ENCODE data around the gene GRM6.

Gene GRM6

DNA sequence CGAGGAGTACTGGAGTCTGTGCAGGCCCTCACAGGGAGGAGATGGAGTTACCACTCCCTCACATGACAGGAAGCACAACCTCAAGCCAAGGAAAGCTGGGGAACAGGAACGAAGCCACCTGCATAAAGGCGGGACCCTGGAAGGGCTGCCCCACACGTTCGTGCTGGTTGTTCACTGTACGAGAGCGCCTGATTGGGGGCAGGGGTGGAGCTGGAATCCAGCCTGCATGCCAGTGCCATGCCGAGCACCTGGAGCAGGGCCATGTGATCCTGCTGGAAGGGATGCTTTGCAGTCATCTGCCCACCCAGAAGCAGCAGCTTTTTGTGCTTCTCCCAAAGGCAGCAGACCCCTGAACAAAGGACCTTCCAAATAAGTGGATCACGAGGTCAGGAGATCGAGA lies 11.4 kb downstream of the GRM6 start:
- H3K4me1 ChIP-seq (ENCODE audit: control insufficient read depth, insufficient read depth, low read length) = no peaks in the 10 kb centered on the region
- H3K9ac ChIP-seq (ENCODE audit: low read depth, low read length) = no peak overlapping the region
- peaks cover 88% of the 10 kb centered on the region for H3K9me3 ChIP-seq (ENCODE audit: control insufficient read depth, insufficient read depth, low read length)
- H3K27me3 ChIP-seq (ENCODE audit: control insufficient read depth, insufficient read depth, low read length) = no peaks in the 10 kb centered on the region
- no peak overlapping the region; the same call in 1 of the 2 replicates for H3K4me3 ChIP-seq (ENCODE audit: low read depth, low read length)
- H3K36me3 ChIP-seq (ENCODE audit: control insufficient read depth, insufficient read depth, low read length) = no peaks in the 10 kb centered on the region
- H3K27ac ChIP-seq (ENCODE audit: low read depth, low read length) = no peak overlapping the region

DNA sequence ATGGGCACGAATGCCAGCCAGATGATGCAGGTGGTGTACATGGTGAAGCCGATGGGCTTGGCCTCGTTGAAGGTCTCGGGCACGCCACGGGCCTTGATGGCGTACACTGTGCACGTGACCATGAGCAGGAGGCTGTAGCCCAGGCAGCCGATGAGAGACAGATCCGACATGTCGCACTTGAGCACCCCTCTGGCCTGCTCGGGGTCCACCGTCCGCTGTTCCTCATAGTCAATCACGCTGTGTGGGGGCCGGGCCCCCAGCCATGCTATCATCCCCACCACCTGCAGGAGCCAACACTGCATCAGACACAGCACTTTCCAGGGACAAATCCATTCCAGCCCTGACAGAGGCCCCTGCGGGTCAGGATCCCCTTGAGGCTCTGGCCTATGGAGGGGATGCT lies 12.2 kb downstream of the GRM6 start:
- Histone ChIP-seq H3K4me1 (ENCODE audit: control insufficient read depth, insufficient read depth, low read length) (no peaks in the 10 kb centered on the region), H3K27me3 (ENCODE audit: control insufficient read depth, insufficient read depth, low read length) (no peaks in the 10 kb centered on the region), H3K9me3 (ENCODE audit: control insufficient read depth, insufficient read depth, low read length) (peaks cover 88% of the 10 kb centered on the region), H3K9ac (ENCODE audit: low read depth, low read length) (no peak overlapping the region), H3K27ac (ENCODE audit: low read depth, low read length) (no peak overlapping the region), H3K4me3 (ENCODE audit: low read depth, low read length) (no peak overlapping the region), H3K36me3 (ENCODE audit: control insufficient read depth, insufficient read depth, low read length) (no peaks in the 10 kb centered on the region)

DNA sequence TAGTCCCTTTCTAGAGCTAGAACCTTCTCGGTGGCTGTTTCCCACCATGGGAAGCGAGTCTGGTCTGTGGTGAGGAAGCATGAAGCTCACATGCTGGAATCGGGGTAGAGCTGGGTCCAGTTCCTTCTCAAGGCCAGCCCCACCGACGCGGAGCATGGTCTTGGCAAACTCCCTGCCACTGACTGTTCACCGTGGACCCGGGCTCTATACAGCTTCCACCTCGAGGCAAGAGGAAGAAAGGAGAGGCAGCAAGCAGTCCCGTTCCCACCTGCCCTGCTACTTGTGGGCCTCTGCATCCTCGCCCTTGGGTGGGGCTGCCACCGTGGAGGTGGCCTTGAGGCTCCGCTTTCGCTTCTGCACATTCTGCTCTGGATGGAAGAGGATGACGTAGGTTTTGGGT lies 13.7 kb downstream of the GRM6 start:
- Histone ChIP-seq H3K4me3 (ENCODE audit: low read depth, low read length) (0 out of 2 replicates have a peak overlapping the region, but pooled peaks have one; percentile 8), H3K27me3 (ENCODE audit: control insufficient read depth, insufficient read depth, low read length) (no peaks in the 10 kb centered on the region), H3K9ac (ENCODE audit: low read depth, low read length) (no peak overlapping the region), H3K27ac (ENCODE audit: low read depth, low read length) (no peak overlapping the region), H3K4me1 (ENCODE audit: control insufficient read depth, insufficient read depth, low read length) (no peaks in the 10 kb centered on the region), H3K9me3 (ENCODE audit: control insufficient read depth, insufficient read depth, low read length) (peaks cover 90% of the 10 kb centered on the region), H3K36me3 (ENCODE audit: control insufficient read depth, insufficient read depth, low read length) (no peaks in the 10 kb centered on the region)

DNA sequence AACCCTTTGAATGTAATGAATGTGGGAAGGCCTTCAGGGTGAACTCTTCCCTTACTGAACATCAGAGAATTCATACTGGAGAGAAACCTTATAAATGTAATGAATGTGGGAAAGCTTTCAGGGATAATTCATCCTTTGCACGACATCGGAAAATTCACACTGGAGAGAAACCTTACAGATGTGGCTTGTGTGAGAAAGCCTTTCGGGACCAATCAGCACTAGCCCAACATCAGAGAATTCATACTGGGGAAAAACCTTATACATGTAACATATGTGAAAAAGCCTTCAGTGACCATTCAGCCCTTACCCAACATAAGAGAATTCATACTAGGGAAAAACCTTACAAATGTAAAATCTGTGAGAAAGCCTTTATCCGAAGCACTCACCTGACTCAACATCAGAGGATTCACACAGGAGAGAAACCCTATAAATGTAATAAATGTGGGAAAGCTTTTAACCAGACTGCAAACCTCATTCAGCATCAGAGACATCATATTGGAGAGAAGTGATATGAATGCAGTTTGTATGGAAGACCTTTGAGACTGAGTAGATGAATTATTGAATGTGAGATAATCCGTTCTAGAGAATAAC lies 29.6 kb downstream of the GRM6 start:
- H3K36me3 ChIP-seq (ENCODE audit: control insufficient read depth, insufficient read depth, low read length) = peaks cover 3% of the 10 kb centered on the region; the same call in 1 of the 2 replicates
- no peak overlapping the region for H3K4me3 ChIP-seq (ENCODE audit: low read depth, low read length)
- H3K27ac ChIP-seq (ENCODE audit: low read depth, low read length) = no peak overlapping the region
- H3K27me3 ChIP-seq (ENCODE audit: control insufficient read depth, insufficient read depth, low read length) = no peaks in the 10 kb centered on the region
- peaks cover 89% of the 10 kb centered on the region for H3K9me3 ChIP-seq (ENCODE audit: control insufficient read depth, insufficient read depth, low read length)
- H3K9ac ChIP-seq (ENCODE audit: low read depth, low read length) = no peak overlapping the region
- H3K4me1 ChIP-seq (ENCODE audit: control insufficient read depth, insufficient read depth, low read length) = no peaks in the 10 kb centered on the region

DNA sequence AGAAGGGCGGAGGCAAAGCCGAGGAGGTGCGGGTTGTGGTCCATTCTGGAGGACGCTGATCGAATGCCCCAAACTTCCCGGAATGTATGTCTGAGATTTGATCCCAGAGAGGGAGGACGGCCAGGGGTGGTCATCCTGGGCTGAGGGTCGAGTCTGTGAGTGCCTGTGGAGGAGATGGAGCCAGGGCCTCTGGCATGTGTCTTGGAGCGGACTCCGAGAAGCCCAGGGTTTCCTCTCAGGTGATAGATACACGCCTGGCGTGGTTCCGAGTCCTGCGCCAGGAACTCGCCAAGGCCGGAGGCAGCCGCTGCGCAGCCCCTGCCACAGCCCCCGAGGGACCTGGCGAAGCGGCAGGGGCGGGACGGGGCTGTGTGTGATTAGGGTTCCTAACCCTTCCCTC lies 53.8 kb downstream of the GRM6 start:
- H3K36me3 ChIP-seq (ENCODE audit: control insufficient read depth, insufficient read depth, low read length) = no peaks in the 10 kb centered on the region
- H3K27ac ChIP-seq (ENCODE audit: low read depth, low read length) = no peak overlapping the region
- peak overlapping the region; percentile 64 for H3K4me3 ChIP-seq (ENCODE audit: low read depth, low read length)
- peaks cover 7% of the 10 kb centered on the region; the same call in 1 of the 2 replicates for H3K27me3 ChIP-seq (ENCODE audit: control insufficient read depth, insufficient read depth, low read length)
- no peaks in the 10 kb centered on the region for H3K4me1 ChIP-seq (ENCODE audit: control insufficient read depth, insufficient read depth, low read length)
- H3K9me3 ChIP-seq (ENCODE audit: control insufficient read depth, insufficient read depth, low read length) = peaks cover 87% of the 10 kb centered on the region
- H3K9ac ChIP-seq (ENCODE audit: low read depth, low read length) = no peak overlapping the region

DNA sequence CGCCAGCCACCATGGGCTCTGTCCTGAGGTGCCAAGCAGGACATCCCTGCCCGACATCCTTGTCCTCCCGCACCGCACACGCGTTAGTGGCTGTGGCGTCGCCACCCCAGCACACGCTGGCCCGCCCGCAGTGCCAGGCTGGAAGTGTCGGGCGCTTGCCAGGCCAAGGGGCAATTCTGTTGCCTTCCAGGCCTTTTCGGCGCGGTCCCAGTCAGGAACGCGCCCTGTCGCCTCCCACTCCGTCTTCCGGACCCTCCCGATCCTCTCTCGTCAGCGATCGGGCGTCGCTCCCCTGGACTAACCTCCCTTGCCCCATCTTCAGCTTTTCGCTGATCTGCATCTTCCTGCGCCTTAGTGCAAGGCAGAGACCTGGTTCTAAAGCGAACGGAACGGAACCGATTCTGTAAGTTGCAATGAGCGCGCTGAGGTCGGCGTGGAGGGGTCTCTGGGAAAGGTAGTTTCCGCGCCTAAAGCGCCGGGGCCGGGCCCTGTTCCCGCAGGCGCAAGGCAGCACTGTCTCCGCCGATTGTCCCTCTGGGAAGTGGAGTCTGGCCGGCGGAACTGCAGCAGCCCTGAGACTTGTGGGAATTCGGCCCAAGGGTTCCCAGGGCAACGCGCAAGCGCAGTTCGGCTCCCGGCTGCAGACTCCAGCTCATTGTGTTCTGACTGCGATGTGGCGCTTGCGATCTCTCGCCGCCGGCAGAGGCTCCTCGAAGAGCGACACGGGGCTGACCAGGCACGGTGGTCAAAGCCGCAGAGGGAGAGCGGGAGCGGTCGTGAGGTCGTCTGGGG lies 54.4 kb downstream of the GRM6 start, which contains the start of gene ZNF454:
ZNF454 (plus strand) TSS at position 630 of the 792 bp plus-strand sequence. CDS start 1,594 bp downstream, outside the sequence.
- H3K9me3 ChIP-seq (ENCODE audit: control insufficient read depth, insufficient read depth, low read length) = peaks cover 87% of the 10 kb centered on the region
- 0 out of 2 replicates have a peak within 1 kb of the TSS, but pooled peaks have one; percentile 26 for H3K9ac ChIP-seq (ENCODE audit: low read depth, low read length)
- H3K27me3 ChIP-seq (ENCODE audit: control insufficient read depth, insufficient read depth, low read length) = peaks cover 7% of the 10 kb centered on the region; the same call in 1 of the 2 replicates
- H3K4me1 ChIP-seq (ENCODE audit: control insufficient read depth, insufficient read depth, low read length) = no peaks in the 10 kb centered on the region
- peak within 1 kb of the TSS; percentile 64 for H3K4me3 ChIP-seq (ENCODE audit: low read depth, low read length)
- H3K36me3 ChIP-seq (ENCODE audit: control insufficient read depth, insufficient read depth, low read length) = no peaks in the 10 kb centered on the region
- no peak within 1 kb of the TSS for H3K27ac ChIP-seq (ENCODE audit: low read depth, low read length)

DNA sequence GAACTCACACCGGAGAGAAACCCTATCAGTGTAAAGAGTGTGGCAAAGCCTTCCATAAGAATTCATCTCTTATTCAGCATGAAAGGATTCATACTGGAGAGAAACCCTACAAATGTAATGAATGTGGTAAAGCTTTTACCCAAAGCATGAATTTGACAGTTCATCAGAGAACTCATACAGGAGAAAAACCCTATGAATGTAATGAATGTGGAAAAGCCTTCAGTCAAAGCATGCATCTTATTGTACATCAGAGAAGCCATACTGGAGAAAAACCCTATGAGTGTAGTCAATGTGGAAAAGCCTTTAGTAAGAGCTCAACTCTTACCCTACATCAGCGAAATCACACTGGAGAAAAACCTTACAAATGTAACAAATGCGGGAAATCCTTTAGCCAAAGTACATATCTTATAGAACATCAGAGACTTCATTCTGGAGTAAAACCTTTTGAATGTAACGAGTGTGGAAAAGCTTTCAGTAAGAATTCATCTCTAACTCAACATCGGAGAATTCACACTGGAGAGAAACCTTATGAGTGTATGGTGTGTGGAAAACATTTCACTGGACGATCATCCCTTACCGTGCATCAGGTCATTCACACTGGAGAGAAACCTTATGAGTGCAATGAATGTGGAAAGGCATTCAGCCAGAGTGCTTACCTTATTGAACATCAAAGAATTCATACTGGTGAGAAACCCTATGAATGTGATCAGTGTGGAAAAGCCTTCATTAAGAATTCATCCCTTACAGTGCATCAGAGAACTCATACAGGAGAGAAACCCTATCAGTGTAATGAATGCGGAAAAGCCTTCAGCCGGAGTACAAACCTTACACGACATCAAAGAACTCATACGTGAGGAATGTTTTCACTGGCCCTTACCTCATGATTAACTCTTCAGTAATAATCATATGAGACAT lies 63.0 kb downstream of the GRM6 start:
- H3K9ac ChIP-seq (ENCODE audit: low read depth, low read length) = no peak overlapping the region
- peaks cover 95% of the 10 kb centered on the region for H3K9me3 ChIP-seq (ENCODE audit: control insufficient read depth, insufficient read depth, low read length)
- no peaks in the 10 kb centered on the region for H3K4me1 ChIP-seq (ENCODE audit: control insufficient read depth, insufficient read depth, low read length)
- no peaks in the 10 kb centered on the region for H3K27me3 ChIP-seq (ENCODE audit: control insufficient read depth, insufficient read depth, low read length)
- H3K27ac ChIP-seq (ENCODE audit: low read depth, low read length) = no peak overlapping the region
- H3K36me3 ChIP-seq (ENCODE audit: control insufficient read depth, insufficient read depth, low read length) = no peaks in the 10 kb centered on the region
- H3K4me3 ChIP-seq (ENCODE audit: low read depth, low read length) = no peak overlapping the region

Measured in HUES48 (cell line).